Hepatocyte (in vitro differentiated cells): ENCODE measurements around the gene ANKHD1.

Experiments used
- EZH2 ChIP-seq: fragments of 200-600 bp; sonication (generic); IDR thresholded peaks from 2 replicates; pipeline ENCODE4 v1.6.1; 2016; ENCODE audit warnings: antibody characterized with exemption, mild to moderate bottlenecking, borderline replicate concordance
- EZH2phosphoT487 ChIP-seq: fragments of 200-600 bp; sonication (generic); IDR thresholded peaks from one replicate; pipeline ENCODE4 v1.6.1; 2018; ENCODE audit warnings: antibody characterized with exemption, mild to moderate bottlenecking, low read depth, moderate library complexity; ENCODE audit not compliant: unreplicated experiment, severe bottlenecking

- TF ChIP-seq EZH2 (no peak), EZH2phosphoT487 (no peak)
Observed at GRCh38 chr5:140569197-140569596, 167.6 kb downstream of the ANKHD1 start.
